HTERT RPE-1 (cell line): ENCODE data around the gene OGFOD3.
"Not testable (repeated sequence)": the region's sequence is repeated elsewhere in the genome, so short reads cannot be mapped to it uniquely, and the experiment has no call there.

Source experiments
- in situ Hi-C: fragments of 300-500 bp; cut with MboI; formaldehyde crosslinking; loops from 4 replicates; pipeline ENCODE4 v1.14.3; 2020; ENCODE audit warnings: low sequenced_read_pairs

The OGFOD3 gene

DNA sequence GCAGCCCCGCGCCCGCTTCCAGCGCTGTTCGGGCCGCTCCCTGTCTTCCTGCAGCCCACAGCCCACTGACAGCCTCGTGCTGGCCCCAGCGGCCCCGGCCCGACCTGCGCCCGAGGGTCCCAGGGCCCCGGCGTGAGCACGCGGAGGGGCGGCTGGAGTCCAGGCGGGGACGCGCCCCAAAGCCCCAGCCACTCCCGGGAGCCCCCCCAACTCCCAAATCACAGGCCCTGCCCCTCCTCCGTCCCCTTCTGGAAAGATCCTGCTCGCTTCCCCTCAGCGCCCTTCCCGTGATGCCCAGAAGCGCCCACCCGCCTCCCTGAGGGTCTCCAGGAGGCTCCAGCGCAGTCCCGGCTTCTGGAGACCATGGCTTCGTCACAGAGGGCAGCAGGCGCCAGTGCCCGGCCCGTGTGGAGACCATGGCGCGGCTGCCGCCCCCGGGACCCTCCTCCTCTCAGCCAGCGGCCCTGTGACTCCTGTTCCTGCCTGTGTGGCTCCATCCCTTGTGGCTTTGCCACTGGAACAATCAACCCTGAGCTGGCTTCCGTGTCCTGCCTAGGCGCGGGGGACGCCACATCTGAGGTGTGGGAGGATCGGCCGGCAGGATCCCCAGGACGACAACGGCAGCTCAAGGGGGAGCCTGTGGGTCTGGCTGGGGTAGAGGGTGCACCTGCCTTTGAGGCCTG lies 42.9 kb downstream of the OGFOD3 start:
- in situ Hi-C loops: no loop called here

DNA sequence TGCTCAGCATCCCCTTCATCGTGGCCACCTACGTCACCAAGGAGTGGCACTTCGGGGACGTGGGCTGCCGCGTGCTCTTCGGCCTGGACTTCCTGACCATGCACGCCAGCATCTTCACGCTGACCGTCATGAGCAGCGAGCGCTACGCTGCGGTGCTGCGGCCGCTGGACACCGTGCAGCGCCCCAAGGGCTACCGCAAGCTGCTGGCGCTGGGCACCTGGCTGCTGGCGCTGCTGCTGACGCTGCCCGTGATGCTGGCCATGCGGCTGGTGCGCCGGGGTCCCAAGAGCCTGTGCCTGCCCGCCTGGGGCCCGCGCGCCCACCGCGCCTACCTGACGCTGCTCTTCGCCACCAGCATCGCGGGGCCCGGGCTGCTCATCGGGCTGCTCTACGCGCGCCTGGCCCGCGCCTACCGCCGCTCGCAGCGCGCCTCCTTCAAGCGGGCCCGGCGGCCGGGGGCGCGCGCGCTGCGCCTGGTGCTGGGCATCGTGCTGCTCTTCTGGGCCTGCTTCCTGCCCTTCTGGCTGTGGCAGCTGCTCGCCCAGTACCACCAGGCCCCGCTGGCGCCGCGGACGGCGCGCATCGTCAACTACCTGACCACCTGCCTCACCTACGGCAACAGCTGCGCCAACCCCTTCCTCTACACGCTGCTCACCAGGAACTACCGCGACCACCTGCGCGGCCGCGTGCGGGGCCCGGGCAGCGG lies 43.6 kb downstream of the OGFOD3 start:
- in situ Hi-C loops: no loop called here

DNA sequence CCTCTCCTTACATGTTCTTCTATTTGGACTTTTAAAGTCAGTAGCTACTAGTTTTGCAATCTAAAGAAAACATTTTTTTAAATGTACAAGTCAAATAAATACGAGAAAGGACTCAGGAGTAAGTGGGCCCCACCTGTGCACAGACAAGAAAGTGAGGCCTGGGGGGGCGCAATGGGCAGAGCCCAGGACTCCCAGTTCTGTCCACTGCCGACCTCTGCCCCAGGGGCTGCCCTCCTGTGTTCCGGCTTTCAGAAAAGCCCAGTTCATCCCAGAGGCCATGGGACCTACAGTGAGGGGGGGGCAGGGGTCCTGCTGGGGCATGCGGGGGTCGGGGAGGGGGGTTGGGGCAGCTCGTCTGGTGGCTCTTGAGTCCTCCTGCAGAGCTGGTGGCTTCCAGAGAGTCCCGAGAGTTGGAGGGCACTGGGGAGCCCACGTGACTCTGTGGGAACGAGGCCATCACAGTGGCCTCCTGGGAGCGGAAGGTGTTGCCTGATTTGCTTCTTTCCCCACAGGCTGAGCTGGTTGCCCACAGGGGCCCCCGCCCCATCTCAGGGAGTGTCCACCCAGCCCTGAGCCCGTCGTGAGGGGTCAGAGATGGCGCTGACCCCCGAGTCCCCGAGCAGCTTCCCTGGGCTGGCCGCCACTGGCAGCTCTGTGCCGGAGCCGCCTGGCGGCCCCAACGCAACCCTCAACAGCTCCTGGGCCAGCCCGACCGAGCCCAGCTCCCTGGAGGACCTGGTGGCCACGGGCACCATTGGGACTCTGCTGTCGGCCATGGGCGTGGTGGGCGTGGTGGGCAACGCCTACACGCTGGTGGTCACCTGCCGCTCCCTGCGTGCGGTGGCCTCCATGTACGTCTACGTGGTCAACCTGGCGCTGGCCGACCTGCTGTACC lies 44.4 kb downstream of the OGFOD3 start:
- in situ Hi-C loops: no loop called here

DNA sequence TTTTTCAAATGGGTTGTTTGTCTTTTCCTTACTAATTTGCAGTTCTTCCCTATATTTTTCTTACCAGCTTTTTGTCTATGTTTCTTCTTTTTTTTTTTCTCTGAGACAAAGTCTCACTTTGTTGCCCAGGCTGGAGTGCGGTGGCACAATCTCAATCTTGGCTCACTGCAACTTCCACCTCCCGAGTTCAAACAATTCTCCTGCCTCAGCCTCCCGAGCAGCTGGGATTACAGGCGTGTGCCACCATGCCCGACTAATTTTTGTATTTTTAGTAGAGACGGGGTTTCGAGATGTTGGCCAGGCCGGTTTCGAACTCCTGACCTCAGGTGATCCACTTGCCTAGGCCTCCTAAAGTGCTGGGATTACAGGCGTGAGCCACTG lies 45.3 kb downstream of the OGFOD3 start:
- in situ Hi-C loops: not testable (repeated sequence)

DNA sequence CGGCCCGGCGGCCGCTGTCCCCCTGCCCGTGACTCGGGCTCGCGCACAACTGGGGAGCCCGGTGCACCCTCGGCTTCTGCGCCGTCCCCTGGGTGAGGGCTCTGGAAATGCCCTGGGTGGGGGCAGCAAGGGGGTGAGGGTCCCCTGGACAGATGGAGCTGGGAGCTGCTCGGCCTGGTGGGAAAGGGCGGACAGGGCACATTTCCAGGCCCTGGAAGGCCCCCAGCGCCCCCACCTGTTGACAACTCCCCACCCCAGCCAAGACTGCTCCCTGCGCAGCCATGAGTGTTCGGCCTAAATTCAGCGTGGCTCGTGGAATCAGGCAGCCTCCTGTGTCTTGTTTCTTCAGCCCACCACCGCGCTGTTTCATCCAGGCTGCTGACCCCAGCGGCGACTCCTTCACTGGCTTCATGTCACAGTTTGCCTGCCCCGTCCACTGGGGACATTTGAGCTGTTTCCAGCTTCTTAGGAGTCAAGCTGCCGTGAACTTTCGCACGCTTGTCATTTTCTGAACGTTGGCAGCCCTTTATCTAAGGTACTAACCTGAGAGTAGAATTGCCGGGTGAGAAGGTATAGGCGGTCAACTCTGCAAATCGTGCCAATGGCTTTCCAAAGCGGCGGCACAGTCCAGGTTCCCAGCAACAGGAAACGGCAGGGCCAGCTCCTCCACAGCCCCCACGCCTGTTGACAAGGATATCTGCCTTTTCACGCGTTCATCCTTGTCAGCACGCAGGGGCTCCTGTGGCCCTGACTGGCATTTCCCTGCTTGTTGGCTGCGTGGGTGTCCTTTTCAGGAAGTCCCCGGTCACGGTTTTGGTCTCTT lies 45.9 kb downstream of the OGFOD3 start:
- in situ Hi-C loops: no loop called here

DNA sequence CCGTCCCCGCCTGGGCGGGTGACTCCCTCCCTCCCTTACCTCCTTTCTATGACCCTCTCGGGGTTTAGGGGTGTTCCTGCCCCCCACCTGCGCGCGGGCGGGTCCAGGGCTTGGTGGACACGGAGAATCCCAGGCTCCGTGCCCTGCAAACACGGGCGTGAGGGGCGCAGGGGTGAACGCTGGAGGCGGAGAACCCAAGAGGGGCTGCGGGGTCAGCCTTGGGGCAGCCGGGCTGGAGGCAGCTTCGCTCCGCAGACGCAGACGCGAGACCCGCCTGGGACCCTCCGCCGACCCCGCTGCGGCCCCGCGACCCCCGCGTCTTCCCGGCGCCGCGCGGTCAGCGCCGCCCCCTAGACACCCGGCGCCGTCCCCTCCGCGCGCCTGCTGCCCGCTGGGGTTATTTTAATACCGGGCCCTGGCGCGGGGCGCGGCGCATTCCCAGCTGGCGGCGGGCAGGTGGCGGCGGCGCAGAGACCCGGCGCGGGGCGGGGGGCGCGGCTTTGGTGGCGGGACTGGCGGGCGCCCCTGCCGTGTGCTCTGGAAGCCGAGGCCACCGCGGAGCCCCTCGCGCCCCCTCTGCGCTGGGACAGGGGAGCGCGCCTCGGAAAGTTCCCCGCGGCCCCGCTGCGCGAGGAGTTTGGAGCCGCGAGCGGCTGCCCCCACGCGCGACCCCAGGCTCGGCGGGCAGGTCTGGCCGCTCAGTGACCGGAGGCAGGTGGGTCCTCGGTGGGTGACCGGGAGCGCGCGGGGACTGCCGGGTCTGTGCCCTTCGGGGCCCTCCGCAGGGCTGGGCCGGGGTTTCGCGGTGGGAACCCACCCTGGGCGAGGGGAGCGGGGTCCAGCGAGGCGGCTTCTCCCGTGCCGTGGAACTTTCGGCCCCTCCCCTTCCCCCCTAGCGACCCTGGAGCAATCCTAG lies 46.8 kb downstream of the OGFOD3 start, which contains the start of gene UTS2R:
TSS of gene UTS2R (plus strand) at position 433 of the 916 bp plus-strand sequence. CDS start 2,560 bp downstream, outside the sequence.
- in situ Hi-C loops: no loop called here

DNA sequence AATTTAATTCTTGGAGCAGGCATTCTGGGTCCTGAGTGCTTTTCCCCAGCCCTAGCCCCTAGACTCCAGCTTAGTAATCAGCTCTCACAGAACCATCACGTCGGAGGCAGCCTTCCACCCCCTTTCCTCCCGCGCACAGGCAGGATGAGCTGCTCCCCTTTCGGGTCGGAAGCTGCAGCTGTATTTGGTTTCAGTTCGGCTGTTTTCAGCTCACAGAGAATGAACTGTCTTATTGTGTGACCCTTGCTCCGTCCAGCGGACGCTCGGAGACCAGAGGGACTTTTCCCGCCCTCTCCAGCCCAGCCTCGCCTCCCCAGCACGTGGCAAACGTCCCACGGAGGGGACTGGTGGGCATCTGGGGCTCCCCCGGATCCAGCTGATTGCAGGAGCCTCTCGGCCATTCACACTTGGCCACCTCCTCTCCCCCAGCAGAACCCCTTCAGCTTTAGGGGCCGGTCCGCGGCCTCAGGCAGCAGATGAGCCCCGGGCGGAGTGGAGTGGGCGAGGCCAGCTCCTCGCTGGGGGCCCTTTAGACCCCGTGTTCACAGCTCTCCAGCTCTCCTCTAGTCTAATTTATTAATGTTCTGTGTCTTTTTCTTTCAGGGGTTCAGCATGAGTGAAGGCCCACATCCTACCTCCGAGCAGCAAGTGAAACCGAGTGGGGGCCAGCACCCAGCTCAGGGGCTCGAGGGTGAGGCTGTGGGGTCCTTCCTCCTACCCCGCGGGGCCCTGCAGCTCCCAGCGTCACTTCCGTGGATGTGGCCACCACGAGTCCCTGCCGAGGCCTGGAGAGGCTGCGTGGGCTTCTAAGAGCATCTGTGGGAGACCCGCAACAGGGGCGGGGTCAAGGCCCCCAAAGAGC lies 47.7 kb downstream of the OGFOD3 start:
- in situ Hi-C loops: no loop called here

DNA sequence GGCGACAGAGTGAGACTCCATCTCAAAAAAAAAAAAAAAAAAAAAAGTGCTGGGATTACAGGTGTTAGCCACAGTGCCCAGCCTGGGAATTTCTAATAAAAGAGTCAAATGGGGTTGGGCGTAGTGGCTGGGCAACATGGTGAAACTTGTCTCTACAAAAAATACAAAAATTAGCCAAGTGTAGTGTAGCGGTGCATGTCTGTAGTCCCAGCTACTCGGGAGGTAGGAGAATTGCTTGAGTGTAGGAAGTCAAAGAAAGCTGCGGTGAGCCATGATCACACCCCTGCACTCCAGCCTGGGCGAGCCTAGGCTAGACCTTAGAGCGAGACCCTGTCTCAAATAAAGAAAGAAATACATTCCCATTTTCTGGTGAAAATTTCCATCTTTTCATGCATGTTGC lies 49.2 kb downstream of the OGFOD3 start:
- in situ Hi-C loops: no loop called here

DNA sequence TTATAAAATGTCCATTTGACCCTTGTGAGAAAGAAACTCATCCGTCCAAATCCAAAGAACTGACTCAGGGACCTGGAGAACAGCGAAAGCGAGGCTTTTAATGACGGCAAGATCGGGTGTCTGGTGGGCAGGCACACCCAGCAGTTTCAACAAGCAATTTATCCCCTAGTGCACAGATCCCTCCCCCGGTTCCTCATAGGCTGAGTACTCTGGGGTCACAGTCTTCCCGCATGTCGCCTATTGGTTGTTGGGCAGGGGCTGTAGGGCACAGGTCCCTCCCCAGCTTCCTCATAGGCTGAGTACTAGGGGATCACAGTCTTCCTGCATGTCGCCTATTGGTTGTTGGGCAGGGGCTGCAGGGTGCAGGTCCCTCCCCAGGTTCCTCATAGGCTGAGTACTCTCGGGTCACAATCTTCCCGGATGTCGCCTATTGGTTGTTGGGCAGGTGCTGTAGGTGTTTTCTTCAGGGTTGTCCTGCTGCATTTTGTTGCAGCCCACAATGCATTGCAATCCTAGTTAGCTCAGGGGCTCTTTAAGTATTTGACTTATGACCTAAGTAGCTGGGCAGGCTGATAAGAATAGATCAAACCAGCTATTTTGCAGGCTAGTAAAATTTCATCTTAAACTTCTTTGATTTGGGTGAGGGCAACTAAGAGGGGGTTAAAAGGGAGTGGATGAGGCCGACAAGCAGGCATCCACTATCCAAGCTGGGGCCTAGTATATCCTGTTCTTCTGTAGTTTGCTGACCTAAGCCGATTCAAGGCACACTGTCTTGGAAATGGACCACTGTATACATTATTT lies 50.5 kb downstream of the OGFOD3 start:
- in situ Hi-C loops: no loop called here

DNA sequence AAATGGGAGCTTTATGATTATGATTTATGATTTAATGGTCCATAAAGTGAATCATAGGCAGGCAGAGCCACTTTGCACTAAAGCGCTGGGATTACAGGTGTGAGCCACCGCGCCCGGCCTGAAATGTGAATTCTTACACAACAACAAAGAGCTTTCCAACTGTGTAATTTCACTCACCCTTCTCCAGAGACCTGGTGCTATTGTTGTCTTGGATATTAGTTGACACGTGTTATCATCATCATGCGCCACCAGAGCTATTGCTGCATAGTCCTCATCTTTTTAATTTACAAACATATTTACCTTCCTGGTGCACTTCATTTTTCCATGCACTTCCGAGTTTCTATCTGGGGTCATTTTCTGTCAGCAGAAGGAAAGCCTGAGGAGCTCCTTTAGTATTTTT lies 51.6 kb downstream of the OGFOD3 start:
- in situ Hi-C loops: no loop called here

DNA sequence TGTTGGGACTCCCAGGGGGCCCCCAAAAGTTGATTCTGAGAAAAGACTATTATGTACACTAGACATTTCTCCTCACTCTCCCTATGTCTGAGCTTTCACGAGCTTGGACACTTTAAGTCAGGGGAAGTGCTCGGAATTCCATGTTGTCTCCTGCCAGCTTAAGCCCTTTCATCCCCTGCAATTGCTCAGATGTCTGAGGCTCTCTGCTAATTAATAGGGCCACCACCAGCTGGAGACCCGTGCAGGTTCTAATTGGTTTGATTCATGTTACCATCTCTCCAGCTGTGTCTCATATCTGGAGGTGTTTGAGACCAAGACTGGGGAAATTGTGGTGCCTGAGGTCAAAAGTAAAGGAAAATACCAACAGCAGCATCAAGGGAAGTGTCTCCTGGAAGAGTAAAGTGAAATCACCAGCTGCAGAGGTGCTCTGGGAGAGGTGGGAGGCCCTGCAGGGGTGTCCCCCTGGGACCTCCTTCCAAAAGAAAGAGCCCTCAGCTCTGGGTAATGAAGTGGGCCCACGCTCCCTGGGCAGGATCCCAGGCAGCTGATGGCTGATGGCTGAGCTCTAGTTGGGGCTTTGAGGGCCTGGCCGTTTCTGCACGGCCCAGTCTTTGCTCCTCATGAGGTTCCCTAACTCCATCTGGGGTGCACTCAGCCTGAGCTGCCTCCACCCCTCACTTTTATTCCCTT lies 52.6 kb downstream of the OGFOD3 start:
- in situ Hi-C loops: no loop called here

DNA sequence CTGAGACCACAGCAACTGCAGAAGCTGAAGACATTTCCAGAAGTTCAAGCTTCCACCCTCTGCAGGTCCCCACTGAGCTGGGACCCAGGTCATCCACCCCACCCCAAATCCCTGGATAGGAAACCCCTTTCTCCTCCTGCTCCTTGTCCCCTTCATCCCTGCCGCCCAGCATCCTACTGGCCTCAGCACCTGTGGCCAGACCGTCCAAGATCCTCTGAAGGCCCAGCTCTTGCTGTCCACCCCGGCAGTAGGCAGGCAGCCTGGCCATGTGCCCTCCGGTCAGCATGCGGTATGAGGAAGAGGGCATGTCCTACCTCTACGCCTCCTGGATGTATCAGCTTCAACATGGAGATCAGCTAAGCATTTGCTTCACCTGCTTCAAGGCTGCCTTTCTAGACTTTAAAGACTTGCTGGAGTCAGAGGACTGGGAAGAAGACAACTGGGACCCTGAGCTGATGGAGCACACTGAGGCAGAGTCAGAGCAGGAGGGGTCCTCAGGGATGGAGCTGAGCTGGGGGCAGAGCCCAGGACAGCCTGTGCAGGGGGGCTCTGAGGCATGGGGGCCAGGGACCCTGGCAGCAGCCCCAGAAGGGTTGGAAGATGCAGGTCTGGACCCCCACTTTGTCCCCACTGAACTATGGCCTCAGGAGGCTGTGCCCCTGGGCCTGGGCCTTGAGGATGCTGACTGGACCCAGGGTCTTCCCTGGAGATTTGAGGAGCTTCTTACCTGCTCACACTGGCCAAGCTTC lies 56.3 kb downstream of the OGFOD3 start:
- in situ Hi-C loops: no loop called here

DNA sequence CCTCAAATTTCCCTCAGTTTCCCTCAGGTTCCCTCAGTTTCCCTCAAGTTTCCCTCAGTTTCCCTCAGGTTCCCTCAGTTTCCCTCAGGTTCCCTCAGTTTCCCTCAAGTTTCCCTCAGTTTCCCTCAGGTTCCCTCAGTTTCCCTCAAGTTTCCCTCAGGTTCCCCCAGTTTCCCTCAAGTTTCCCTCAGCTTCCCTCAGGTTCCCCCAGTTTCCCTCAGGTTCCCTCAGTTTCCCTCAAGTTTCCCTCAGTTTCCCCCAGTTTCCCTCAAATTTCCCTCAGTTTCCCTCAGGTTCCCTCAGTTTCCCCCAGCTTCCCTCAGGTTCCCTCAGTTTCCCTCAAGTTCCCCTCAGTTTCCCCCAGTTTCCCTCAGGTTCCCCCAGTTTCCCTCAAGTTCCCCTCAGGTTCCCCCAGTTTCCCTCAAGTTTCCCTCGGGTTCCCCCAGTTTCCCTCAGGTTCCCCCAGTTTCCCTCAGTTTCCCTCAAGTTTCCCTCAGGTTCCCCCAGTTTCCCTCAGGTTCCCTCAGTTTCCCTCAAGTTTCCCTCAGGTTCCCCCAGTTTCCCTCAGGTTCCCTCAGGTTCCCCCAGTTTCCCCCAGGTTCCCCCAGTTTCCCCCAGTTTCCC lies 58.8 kb downstream of the OGFOD3 start:
- in situ Hi-C loops: not testable (repeated sequence)

DNA sequence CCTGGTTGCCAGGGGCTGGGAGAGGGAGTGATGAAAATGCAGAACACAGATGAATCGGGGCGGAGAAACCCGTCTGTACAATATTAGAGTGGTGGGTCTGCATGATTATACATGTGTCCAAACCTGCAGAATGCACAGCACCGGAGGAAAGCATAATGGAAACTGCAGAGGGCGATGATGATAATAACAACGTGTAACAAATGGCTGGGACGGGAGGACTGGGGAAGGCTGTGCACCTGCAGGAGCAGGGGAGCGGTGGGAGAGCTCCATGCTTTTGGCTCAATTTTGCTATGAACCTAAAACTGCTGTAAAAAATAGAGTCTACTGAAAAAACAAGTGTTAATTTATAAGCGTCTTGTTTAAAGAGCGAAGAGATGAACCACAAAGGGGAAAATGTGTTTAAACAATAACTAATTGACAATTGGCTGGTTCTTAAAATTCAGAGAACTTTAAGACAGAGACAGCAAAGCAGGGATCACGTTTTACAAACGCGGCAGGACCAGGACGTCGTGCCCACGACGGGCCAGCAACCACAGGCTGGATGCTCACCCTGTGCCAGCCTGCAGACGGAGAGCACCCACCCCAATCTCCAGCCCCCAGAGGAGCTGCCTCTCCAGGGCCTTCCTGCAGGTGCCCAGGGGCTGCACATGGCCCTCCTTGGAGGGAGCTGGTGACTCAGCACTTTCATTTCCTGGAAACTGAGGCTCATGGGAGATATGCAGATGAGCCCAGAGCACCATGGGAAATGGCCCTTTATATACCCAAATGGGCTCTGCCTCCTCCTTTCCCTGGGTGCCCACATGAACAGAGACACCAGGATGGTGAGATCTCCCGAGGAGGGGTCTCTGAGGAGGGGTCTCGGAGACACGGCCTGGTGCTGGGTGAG lies 59.7 kb downstream of the OGFOD3 start, which contains the start of gene TEX19:
TSS of gene TEX19 (plus strand) at position 783 of the 886 bp plus-strand sequence. CDS start 2,904 bp downstream, outside the sequence.
- in situ Hi-C loops: no loop called here

DNA sequence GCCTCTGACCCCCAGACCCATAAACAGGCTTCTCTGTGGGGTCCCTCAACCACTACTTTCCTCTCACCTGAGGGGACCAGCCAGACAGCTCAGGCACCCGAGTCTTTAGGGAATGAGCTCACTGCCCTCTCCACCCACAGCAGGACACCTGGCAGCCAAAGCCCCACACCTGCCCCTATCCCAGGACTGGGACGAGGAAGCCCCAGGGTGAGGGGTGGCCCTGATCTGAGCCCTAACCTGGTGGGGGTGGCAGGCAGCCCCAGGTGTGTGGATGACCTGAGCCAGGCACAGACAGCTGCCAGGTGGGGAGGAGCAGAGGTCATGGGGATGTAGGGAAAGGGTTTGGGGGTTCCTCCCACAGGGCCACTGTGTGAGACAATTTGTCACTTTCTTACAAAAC lies 61.0 kb downstream of the OGFOD3 start:
- in situ Hi-C loops: no loop called here
